Uterus (tissue), 2 donors: ENCODE results near the gene FMN1.

Source experiments
- POLR2A ChIP-seq, 2 donors: fragments of 450-650 bp; IDR thresholded peaks; one replicate each; pipeline ENCODE4 v1.6.1; 2016; ENCODE audit warnings: antibody characterized with exemption in 2 of 2, mild to moderate bottlenecking in 1 of 2, moderate library complexity in 1 of 2
- TF ChIP-seq, protein P1 (sequence below), 4 experiments: fragments of 200-600 bp in 2 of 4; fragments of 450-650 bp in 2 of 4; sonication (generic) in 2 of 4; IDR thresholded peaks; one replicate each; pipeline ENCODE4 v1.5.1; 2016 to 2019; ENCODE audit warnings: antibody characterized with exemption in 4 of 4, mild to moderate bottlenecking in 2 of 4, moderate library complexity in 1 of 4

DNA sequence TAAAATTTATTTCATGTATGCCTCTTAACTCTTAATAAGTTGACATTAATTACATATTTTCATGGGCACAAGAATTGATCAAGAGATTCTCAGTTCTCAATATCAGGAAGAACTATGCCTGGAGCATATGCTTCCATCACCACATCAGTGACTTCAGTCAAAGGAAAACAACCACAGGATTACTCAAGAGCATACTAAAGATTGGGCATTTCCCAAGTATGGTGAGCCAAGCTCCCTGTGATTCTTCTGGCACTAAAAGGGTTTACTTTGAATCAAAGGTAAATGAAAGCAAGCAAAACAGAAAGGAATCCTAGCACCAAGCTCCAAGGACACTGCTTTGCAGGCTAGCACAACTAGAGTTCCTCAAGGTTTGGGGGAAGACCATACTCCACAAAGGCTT lies 44.6 kb downstream of the FMN1 start:
- TF ChIP-seq, protein P1, sequence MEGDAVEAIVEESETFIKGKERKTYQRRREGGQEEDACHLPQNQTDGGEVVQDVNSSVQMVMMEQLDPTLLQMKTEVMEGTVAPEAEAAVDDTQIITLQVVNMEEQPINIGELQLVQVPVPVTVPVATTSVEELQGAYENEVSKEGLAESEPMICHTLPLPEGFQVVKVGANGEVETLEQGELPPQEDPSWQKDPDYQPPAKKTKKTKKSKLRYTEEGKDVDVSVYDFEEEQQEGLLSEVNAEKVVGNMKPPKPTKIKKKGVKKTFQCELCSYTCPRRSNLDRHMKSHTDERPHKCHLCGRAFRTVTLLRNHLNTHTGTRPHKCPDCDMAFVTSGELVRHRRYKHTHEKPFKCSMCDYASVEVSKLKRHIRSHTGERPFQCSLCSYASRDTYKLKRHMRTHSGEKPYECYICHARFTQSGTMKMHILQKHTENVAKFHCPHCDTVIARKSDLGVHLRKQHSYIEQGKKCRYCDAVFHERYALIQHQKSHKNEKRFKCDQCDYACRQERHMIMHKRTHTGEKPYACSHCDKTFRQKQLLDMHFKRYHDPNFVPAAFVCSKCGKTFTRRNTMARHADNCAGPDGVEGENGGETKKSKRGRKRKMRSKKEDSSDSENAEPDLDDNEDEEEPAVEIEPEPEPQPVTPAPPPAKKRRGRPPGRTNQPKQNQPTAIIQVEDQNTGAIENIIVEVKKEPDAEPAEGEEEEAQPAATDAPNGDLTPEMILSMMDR (IDR thresholded peaks at IDR 0.05): no peak
- no peak for TF ChIP-seq POLR2A (IDR thresholded peaks at IDR 0.05)
